Activated naive CD4-positive, alpha-beta T cell treated with anti-CD3 and anti-CD28 coated beads for 36 hours (primary cell): ENCODE data around the gene CCR2. TPM values are rescaled to one million over a fixed set of nuclear protein-coding genes. Genes with fewer than 3 reads are reported as not detected.
"Not testable (repeated sequence)": the region's sequence is repeated elsewhere in the genome, so short reads cannot be mapped to it uniquely, and the experiment has no call there.

Source experiments
- CTCF ChIA-PET: fragments of 350-600 bp; sonication (Branson Sonifier 250); formaldehyde crosslinking; loops from one replicate; lab custom pipeline; 2021; ENCODE audit warnings: antibody characterized with exemption; lab: Charles Lee
- DNase-seq: peaks from one replicate; pipeline ENCODE4 v3.0.0-alpha.2; 2020
- H3K27ac Mint-ChIP-seq: one replicate; pipeline ENCODE4 v1.8.0; 2021; ENCODE audit warnings: mild to moderate bottlenecking, mixed read lengths
- H3K27me3 Mint-ChIP-seq: one replicate; pipeline ENCODE4 v1.8.0; 2021; ENCODE audit warnings: low read depth, mixed read lengths
- H3K36me3 Mint-ChIP-seq: one replicate; pipeline ENCODE4 v1.8.0; 2021; ENCODE audit warnings: low read depth, mixed read lengths
- H3K4me1 Mint-ChIP-seq: one replicate; pipeline ENCODE4 v1.8.0; 2021; ENCODE audit warnings: low read depth, mixed read lengths
- H3K4me3 Mint-ChIP-seq: one replicate; pipeline ENCODE4 v1.8.0; 2021; ENCODE audit warnings: mild to moderate bottlenecking, moderate library complexity, mixed read lengths
- H3K9me3 Mint-ChIP-seq: one replicate; pipeline ENCODE4 v1.8.0; 2021; ENCODE audit warnings: mixed read lengths
- intact Hi-C: fragments of 100-400 bp; cut with micrococcal nuclease; formaldehyde crosslinking; loops from one replicate; pipeline ENCODE4 v1.15.1; 2023
- total RNA-seq, 2 experiments: library from RNA; stranded (reverse); gene quantifications; one replicate each; pipeline ENCODE4 v1.2.3, GENCODE V29; 2021

CCR2 gene
- total RNA-seq, 2 experiments from 2014 or later, result not detected

DNA sequence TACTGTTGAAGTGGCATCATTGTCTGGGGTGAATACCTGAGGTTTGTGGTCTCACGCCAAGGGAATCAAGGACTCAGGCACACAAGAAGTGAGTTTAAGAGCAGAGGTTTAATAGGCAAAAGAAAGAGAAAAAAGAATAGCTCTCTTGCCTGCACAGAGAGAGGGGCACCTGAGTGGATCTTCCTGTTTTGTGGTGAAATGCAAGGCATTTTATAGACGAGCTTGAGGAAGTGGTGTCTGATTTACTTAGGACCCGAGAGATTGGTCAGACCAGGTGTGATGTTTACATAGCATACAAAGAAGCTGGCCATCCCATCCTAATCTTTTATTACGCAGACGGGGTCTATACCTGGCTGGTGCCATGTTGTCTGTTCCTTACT is 30.0 kb downstream of the CCR2 start:
- Mint-ChIP-seq H3K36me3 (no peaks in the 10 kb centered on the region), H3K9me3 (no peaks in the 10 kb centered on the region), H3K4me3 (no peak overlapping the region), H3K27me3 (no peaks in the 10 kb centered on the region), H3K4me1 (peaks cover 12% of the 10 kb centered on the region), H3K27ac (no peak overlapping the region)
- DNase-seq, result no peak
- intact Hi-C loops, result no loop called here
- CTCF ChIA-PET, result interaction anchor here (0.7 to 2.2 kb wide), 2 partner anchors 79 to 107 kb away, joined by 3 to 6 read pairs; no protein-coding TSS in a partner anchor

DNA sequence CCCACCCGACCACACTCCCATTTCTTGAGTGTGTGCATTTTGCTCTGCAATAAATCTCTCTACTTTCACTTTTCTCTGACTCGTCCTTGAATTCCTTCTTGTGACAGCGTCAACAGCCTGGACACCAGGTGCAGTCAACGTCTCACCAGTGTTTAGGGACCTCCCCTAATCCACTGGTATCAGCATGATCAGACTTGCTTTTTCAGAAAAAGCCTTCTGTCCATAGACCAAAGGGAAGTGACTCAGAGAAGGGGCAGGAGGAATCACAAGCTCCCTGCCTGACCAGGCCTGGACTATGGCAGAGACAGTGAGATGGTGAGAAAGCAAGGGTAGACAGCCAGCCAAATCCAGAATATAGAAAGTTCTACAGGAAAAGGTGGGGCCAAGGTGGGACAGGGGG is 32.3 kb downstream of the CCR2 start:
- CTCF ChIA-PET, result interaction anchor here (1.4 to 1.6 kb wide), 2 partner anchors 9 to 103 kb away, joined by 4 read pairs; no protein-coding TSS in a partner anchor
- no peaks in the 10 kb centered on the region for H3K9me3 Mint-ChIP-seq
- H3K4me3 Mint-ChIP-seq, result no peak overlapping the region
- H3K4me1 Mint-ChIP-seq, result peaks cover 6% of the 10 kb centered on the region
- H3K27ac Mint-ChIP-seq, result no peak overlapping the region
- intact Hi-C loops, result no loop called here
- H3K36me3 Mint-ChIP-seq, result no peaks in the 10 kb centered on the region
- H3K27me3 Mint-ChIP-seq, result no peaks in the 10 kb centered on the region
- no peak for DNase-seq

DNA sequence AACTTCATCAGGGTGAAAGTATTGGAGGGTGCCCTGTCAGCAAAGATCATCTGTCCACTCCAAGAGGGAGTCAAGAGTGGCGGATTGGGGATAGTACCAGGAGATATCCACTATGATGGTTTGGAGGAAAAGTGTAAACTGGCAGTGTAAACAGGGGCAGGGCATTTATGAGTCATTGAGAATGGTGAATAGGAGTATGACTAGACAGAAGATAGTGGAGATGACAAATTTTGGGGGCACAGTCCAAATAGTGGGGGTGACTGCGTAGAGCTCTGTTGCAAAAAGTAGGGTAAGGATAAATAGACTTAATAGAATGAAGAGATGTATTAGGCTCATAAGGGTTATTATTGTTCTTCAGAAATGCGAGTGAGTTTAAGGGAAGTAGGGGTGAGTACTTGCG is 34.9 kb downstream of the CCR2 start:
- H3K4me1 Mint-ChIP-seq, H3K27me3 Mint-ChIP-seq, H3K9me3 Mint-ChIP-seq, H3K27ac Mint-ChIP-seq, intact Hi-C loops, H3K4me3 Mint-ChIP-seq, H3K36me3 Mint-ChIP-seq, DNase-seq: not testable (repeated sequence)
- CTCF ChIA-PET, result interaction anchor here (1.0 kb wide), 1 partner anchor 20 kb away, joined by 4 read pairs; no protein-coding TSS in a partner anchor

DNA sequence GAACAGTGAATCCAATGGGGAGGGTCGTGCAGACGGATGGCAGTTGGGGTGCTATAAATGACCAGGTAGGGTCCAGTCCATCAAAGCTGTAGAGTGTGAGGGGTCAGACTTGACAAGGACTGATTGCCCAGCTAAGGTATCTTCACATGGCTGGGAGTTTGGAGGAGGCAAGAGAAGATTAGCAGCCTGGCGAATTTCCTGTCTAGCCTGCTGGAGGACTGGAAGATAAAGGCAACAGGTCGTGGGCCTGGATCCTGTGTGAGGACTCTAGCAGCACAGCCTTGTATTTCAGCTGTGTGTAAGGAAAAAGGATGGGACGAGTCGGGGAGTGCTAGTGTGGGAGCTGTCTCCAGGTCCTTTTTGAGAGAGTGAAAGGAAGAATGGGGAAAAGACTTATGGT is 35.4 kb downstream of the CCR2 start:
- DNase-seq, result no peak
- no peaks in the 10 kb centered on the region for H3K36me3 Mint-ChIP-seq
- no peak overlapping the region for H3K27ac Mint-ChIP-seq
- H3K4me3 Mint-ChIP-seq, result no peak overlapping the region
- CTCF ChIA-PET, result interaction anchor here (0.9 to 1.0 kb wide), 2 partner anchors 21 to 310 kb away, joined by 3 to 4 read pairs; no protein-coding TSS in a partner anchor
- no peaks in the 10 kb centered on the region for H3K27me3 Mint-ChIP-seq
- intact Hi-C loops, result no loop called here
- no peaks in the 10 kb centered on the region for H3K9me3 Mint-ChIP-seq
- no peaks in the 10 kb centered on the region for H3K4me1 Mint-ChIP-seq

DNA sequence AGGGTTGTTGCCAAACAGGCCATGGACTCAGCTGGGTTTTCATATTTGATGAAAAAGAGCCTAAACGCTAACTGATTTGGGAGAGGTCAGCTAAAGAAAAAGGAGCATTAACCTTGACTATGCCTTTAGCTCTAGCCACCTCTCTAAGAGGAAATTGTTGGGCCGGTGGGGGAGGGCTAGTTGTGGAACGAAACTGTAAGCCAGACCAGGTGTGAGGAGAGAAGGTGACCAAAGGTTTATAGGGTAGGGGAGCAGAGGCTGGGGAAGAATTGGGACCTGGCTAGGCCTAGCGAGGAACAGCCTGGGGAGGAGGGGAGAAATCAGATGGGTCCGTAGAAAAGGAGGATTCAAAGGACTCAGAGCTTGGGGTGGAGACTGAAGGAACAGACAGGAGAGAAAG is 37.6 kb downstream of the CCR2 start:
- intact Hi-C loops, H3K9me3 Mint-ChIP-seq, H3K27me3 Mint-ChIP-seq, CTCF ChIA-PET, H3K4me1 Mint-ChIP-seq, H3K27ac Mint-ChIP-seq, H3K36me3 Mint-ChIP-seq, DNase-seq, H3K4me3 Mint-ChIP-seq: not testable (repeated sequence)

DNA sequence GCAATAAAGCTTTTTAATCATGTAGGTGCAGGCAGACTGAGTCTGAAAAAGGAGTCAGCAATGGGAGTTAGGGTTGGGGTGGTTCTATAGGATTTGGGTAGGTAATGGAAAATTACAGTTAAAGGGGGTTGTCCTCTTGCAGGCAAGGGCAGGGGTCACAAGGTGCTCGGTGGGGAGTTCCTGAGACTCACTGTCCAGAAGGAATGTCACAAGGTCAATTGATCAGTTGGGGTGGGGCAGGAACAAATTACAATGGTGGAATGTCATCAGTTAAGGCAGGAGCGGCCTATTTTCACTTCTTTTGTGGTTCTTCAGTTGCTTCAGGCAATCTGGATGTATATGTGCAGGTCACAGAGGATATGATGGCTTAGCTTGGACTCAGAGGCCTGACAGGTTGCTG is 39.1 kb downstream of the CCR2 start:
- H3K36me3 Mint-ChIP-seq, result no peaks in the 10 kb centered on the region
- no peaks in the 10 kb centered on the region for H3K9me3 Mint-ChIP-seq
- CTCF ChIA-PET, result no interaction called here
- intact Hi-C loops, result no loop called here
- H3K27me3 Mint-ChIP-seq, result no peaks in the 10 kb centered on the region
- no peak for DNase-seq
- no peak overlapping the region for H3K4me3 Mint-ChIP-seq
- no peaks in the 10 kb centered on the region for H3K4me1 Mint-ChIP-seq
- H3K27ac Mint-ChIP-seq, result no peak overlapping the region

DNA sequence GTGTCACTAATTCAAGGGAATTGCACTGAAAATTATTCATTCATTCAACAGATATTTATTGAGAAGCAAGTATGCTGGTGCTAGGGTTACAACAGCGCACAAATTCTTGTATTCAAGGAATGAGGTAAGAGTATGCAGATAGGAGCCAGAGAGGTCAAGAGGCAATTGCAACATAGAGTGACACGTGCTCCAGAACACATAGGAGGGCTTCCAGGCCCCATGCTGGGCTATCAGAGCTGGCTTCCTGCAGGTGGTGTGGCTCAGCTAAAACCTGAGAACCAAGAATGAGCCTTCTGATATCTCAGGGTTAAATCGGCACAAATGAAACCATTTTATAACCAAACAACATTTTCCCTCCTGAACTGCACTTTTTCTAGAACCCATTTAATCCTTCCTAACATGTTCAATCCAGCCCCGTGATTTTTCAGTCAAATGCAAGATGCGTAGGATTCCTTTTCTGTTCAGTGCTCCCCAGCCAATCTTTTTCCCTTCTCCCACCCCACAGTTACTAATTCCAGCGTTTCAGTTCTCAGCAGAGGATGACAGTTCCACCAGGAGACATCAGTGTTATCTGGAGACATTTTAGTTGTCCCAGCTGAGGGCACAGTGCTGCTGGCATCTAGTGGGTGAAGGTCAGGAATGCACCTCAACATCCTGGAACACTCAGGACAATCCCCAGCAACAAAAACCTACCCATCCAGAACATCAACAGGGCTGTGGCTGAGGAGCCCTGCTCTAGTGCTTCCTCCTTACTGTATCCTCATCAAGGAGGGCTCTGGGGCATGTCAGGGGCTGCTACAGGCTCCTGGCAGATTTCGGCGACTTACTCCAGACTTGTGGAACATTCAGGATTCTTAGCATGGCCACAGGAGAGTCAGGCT is 39.9 kb downstream of the CCR2 start:
- H3K27me3 Mint-ChIP-seq, result no peaks in the 10 kb centered on the region
- intact Hi-C loops, result no loop called here
- no peak for DNase-seq
- CTCF ChIA-PET, result no interaction called here
- H3K4me3 Mint-ChIP-seq, result no peak overlapping the region
- H3K9me3 Mint-ChIP-seq, result no peaks in the 10 kb centered on the region
- no peak overlapping the region for H3K27ac Mint-ChIP-seq
- H3K36me3 Mint-ChIP-seq, result no peaks in the 10 kb centered on the region
- no peaks in the 10 kb centered on the region for H3K4me1 Mint-ChIP-seq

DNA sequence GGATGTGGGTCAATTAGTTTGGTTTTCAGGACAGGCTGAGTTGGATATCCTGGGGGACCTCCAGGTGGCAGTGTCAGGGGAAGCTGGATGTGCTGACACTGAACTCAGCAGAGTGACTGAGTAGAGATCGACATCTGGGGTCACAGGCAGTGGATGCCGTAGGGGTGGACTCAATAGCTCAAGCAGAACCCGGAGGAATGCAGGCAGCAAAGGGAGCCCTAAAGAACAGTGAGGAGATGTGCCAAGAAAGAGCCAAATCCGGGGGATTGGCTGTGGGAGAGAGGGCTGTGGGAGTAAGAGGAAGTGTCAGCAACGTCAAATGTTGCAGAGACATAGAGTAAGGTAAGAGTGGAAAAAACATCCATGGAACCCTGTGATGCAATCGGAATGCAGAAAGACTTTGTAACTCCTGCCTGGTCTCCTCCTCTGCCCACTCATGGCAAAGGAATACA is 41.3 kb downstream of the CCR2 start:
- intact Hi-C loops, result no loop called here
- H3K4me3 Mint-ChIP-seq, result no peak overlapping the region
- H3K4me1 Mint-ChIP-seq, result no peaks in the 10 kb centered on the region
- H3K9me3 Mint-ChIP-seq, result no peaks in the 10 kb centered on the region
- CTCF ChIA-PET, result no interaction called here
- H3K36me3 Mint-ChIP-seq, result no peaks in the 10 kb centered on the region
- no peak overlapping the region for H3K27ac Mint-ChIP-seq
- H3K27me3 Mint-ChIP-seq, result no peaks in the 10 kb centered on the region
- DNase-seq, result no peak

DNA sequence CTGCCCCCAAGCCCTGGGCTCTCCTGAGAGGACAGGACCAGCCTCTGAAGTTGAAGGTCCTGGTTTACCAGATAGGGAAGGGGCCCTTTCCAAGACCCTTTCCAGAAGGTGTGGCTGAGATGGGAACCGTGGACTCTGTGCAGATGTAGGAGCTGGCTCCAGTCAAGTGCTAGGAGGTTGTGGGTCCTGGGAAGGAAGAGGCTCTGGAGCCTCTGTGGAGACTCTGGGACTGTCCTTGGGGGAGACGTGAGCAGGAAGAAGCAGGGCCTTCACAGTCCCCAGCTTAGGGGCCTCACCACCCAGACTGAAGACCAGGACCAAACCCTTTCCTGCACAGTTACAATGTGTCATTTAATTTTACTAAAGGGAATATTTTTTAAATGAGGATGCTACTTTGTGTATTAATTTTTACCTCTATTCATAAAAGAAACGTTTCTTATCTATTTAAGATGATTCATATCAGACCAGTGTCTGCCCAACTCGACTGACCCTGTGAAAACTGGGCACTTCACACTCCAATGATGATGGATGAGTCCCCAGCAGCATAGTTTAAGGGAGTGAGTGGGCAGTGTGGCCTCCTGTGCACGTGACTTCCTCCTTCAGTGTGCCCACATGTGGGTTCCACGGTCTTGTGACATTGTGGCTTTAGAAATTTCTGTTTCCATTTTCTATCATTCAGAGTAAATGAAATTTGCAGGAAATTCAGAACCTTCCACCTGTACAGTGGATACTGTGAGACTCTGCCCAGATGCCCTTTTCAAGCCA is 42.0 kb downstream of the CCR2 start:
- intact Hi-C loops, result no loop called here
- H3K27me3 Mint-ChIP-seq, result no peaks in the 10 kb centered on the region
- H3K27ac Mint-ChIP-seq, result no peak overlapping the region
- H3K4me3 Mint-ChIP-seq, result no peak overlapping the region
- no peaks in the 10 kb centered on the region for H3K4me1 Mint-ChIP-seq
- CTCF ChIA-PET, result interaction anchor here (1.5 kb wide), 1 partner anchor 18 kb away, joined by 3 read pairs; no protein-coding TSS in a partner anchor
- no peaks in the 10 kb centered on the region for H3K36me3 Mint-ChIP-seq
- H3K9me3 Mint-ChIP-seq, result no peaks in the 10 kb centered on the region
- DNase-seq, result no peak

DNA sequence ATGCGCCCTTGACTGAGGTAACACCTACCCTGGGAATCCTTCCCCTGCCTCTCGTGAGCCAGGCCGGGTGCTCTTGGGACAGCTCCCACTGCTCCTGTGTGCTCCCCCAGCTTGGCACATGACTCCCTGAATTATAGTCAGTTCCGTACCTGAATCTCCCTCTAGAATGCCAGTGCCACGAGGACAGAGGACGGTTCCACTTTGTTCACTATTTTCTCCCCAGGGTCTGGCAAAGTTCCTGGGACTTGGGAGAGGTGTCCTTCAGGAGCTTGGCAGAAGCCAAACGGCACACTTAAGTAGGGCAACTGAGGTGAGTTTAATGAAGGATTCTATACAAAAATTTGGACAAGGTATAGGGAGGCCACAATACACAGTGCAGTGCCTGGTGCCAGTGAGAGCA is 43.2 kb downstream of the CCR2 start:
- no peaks in the 10 kb centered on the region for H3K27me3 Mint-ChIP-seq
- no peaks in the 10 kb centered on the region for H3K36me3 Mint-ChIP-seq
- DNase-seq, result no peak
- H3K27ac Mint-ChIP-seq, result no peak overlapping the region
- H3K4me3 Mint-ChIP-seq, result no peak overlapping the region
- intact Hi-C loops, result no loop called here
- no peaks in the 10 kb centered on the region for H3K4me1 Mint-ChIP-seq
- CTCF ChIA-PET, result interaction anchor here (1.5 kb wide), 1 partner anchor 19 kb away, joined by 3 read pairs; no protein-coding TSS in a partner anchor
- H3K9me3 Mint-ChIP-seq, result no peaks in the 10 kb centered on the region

DNA sequence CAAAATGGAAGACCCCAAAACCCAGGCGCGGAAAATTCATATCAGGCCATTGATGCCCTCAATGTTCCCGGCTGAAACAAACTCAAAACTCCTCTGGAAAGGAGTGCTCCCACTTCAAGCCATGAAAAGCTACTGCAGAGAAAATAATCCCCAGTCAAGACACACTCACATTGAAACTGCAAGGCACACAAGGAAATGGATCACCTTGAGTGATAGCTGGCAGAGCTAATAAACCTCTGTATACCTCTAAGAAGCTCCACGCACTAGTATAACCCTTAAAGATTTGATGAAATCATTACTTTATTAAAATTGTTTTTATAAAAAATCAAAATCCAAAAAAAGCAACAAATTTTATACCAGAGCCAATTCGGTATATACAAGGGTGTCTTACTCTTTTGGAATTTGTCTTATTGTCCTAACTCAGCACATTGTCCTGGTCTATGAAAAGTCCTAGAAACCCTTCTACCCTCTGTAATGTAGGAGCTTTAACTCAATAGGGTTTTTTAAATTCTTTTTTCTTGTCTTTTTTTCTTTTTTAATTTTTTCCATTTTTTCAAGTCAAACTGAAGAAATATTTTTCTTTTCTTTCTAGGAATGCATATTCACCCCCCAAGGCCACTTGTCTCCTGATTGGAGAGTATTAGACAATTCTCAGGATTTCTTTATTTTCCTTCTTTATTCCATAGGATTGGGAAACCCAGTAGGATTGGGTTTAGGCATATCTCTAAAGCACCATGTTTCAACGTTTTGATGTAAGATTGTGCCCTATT is 44.5 kb downstream of the CCR2 start:
- H3K4me1 Mint-ChIP-seq, result no peaks in the 10 kb centered on the region
- intact Hi-C loops, result no loop called here
- peaks cover 2% of the 10 kb centered on the region for H3K27me3 Mint-ChIP-seq

DNA sequence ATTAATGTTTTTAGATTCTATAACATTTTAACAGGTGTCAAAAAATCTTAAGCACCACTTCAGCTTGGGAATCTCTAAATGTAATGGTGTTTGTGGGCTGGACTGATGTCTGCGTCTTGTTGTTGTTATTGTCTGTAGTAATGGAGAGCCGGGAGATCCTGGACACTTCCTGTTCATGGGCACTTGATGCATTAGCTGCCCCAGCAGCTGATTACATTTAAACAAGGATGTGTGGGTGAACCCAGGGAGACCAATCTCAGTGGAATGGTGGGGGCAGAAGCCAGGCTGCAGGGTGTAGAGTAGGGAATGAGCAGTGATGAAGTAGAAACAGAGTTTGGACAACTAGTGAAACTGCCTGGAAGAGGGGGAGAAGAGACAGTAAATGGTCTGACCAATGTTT is 45.2 kb downstream of the CCR2 start:
- Mint-ChIP-seq H3K36me3 (no peaks in the 10 kb centered on the region), H3K4me1 (no peaks in the 10 kb centered on the region), H3K27me3 (peaks cover 2% of the 10 kb centered on the region), H3K9me3 (no peaks in the 10 kb centered on the region), H3K27ac (no peak overlapping the region), H3K4me3 (no peak overlapping the region)
- intact Hi-C loops, result no loop called here
- no peak for DNase-seq
- CTCF ChIA-PET, result interaction anchor here (1.0 to 1.3 kb wide), 3 partner anchors 10 to 27 kb away, joined by 3 read pairs; no protein-coding TSS in a partner anchor

More for the DNA sequence above, 44.5 kb downstream of the CCR2 start:
- no peak for DNase-seq
- no peak overlapping the region for H3K27ac Mint-ChIP-seq
- H3K36me3 Mint-ChIP-seq, result no peaks in the 10 kb centered on the region
- H3K4me3 Mint-ChIP-seq, result no peak overlapping the region
- CTCF ChIA-PET, result no interaction called here
- H3K9me3 Mint-ChIP-seq, result no peaks in the 10 kb centered on the region
